T-helper 9 cell (primary cell): ENCODE measurements around the gene KLHL21.
"Not testable (repeated sequence)": the region's sequence is repeated elsewhere in the genome, so short reads cannot be mapped to it uniquely, and the experiment has no call there.

Experiments
- DNase-seq: peaks from one replicate; pipeline ENCODE4 v3.0.0-alpha.2; 2020

Gene KLHL21

DNA sequence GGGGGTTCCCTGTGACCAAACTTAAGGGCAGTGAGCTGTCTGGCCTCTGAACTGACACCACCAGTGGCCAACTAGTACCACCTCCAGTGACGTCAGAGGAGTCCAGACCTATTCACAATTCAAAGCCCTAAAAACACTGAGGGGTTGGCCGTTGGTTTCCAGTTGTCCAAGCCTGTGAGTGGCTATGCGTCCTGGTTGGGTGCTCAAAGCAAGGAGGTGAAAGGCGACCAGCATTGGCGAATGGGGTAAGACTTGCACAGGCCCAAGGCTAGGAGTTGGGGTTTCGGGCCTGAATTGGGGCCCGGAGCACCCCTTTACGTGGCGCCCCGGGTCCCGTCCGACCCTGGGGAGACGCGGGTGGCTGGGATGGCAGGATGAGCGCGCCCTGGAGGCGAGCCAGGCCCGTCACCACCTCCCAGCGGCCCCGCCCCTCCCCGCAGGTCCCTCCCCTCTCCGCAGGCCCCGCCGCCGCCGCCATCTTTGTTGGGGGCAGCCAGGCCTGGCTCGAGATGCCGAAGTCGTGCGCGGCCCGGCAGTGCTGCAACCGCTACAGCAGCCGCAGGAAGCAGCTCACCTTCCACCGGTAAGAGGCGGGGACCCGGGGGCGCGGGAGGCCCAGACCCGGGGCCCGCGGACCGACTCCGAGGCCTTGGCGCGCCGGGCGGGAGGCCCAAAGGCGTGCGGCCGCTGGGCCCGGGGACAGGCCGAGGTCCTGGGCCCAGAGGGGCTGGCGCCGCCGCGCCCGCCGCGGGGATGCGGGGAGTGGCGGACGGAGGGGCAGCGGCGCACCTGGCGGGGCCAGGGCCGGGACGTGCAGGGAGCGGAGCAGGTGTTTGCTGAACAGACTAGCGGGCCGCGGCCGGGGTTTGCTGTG is 22.3 kb upstream of the KLHL21 start, which contains the start of gene THAP3:
THAP3 (plus strand) TSS at position 159 of the 874 bp plus-strand sequence; CDS start at position 510, 351 bp downstream.
- peak; percentile 95 for DNase-seq

DNA sequence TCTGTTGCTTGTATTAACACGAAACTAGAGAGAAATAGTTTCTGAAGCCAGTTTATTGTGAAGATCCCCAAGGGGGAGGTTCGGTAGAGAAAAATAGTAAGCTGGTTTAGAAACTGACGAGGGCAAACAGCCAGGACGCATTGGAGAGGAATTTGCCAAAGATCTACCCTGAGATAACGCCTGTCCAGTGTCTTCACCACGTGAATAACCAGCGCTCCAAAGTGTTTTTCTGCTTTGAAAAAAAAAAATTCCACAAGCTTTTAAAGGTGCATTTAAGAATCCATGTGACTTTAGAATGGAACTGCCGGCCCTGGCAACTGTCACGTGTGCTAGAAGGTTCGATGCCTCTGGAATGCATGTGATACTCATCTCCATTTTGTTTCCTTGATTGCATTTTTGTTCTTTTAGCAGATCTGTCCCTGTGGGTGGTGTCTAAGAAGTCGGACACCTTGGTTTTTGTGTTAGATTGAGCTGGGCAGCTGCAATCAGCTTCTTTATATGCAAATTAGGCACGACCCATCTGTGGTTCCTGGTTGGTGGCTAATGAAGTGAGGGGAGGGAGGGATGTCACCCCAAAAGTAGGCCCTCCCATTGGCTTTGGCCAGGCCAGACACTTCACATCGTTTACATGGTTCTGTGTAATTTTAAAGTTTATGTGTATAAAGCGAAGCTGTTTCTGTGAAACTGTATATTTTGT is 20.7 kb upstream of the KLHL21 start:
- DNase-seq: no peak

DNA sequence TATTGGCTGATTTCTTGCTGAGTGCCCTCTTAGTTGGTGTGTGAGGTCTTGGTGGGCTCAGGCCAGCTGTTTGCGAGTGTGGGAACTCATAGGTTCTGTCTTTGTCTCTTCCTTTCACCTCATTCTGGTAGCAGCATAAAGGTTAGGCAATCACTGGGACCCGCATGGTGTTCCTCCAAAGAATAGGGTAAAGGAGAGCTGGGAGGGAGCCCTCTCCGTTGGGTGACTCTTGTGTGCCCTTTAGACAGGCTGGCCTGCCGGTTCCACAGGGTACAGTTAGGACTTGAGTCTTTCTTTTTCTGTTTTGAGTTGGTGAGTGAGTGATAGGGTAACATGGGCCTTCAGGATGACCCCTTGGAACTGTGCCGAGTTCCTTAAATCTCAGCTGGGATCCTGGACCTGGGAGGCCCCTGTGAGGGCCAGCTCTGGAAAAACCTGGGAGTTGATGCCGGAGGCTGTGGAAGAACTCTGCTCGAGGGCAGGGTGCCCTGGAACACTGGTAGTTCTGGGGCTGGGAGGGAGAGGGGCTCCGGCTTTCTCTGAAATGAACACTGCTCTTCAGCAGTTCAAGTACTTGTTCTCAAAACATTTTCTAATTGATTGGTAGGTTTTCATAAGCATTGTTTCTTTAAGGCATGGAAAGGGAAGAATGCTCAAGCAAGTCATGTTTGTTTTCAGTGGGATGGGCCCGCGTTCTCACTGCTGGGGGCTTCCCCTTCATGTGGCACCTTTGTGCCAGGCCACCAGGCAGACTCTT is 19.9 kb upstream of the KLHL21 start:
- DNase-seq: no peak

DNA sequence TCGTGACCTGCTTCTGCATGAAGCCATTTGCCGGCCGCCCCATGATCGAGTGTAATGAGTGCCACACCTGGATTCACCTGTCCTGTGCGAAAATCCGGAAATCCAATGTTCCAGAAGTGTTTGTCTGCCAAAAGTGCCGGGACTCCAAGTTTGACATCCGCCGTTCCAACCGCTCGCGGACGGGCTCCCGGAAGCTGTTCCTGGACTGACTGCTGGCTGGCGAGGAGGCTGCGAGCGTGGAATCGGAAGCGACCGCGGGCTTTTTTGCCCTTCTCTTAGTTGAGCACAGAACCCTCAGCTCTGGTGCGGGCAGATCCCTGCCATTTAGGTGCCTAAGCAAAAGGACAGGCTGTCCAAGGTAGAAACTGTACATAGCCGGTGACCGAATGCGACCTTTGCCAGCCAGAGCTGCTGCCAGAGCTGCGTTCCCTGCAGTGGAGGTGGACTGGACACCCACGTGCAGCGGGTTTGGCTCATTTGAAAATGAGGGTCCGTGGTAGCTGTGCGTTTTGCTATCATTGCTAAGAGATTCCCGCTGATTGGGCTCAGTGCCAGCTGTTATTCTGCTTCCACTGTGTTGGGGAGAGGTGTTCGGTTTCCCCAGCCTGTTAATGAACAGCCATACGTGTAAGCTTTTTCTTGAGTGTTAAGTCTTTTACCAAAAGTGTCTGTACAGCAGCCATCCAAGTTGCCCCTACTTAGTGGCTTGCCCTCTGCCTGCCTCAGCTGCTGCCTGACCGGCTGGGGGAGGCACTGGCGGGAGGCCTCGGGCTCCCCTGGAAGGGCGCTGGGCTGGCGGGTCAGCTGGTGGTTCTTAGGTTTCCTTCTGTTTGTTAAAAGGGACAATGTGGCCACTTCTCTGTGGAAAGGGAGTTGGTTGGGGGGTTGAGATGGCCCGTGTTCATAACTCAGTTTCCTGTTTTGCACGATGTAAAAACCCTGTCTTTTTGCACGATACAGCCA is 19.0 kb upstream of the KLHL21 start:
- DNase-seq: no peak

DNA sequence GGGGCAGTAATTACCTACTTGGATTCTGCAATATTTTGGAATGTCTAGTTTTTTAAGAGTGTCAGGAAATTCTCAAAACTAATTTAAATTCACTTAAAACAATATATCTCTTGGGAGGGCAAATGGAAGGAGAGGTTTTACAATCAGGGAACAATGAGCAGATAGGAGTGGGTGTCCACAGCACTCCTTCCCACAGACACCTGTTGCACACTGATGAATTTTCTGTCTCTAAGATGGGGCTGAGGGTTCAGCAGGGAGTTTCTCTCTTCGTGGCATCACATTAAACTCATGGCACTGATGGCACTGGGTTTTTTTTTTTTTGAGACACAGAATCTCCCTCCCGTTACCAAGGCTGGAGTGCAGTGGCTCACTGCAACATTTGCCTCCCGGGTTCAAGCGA is 16.4 kb upstream of the KLHL21 start:
- no peak for DNase-seq

DNA sequence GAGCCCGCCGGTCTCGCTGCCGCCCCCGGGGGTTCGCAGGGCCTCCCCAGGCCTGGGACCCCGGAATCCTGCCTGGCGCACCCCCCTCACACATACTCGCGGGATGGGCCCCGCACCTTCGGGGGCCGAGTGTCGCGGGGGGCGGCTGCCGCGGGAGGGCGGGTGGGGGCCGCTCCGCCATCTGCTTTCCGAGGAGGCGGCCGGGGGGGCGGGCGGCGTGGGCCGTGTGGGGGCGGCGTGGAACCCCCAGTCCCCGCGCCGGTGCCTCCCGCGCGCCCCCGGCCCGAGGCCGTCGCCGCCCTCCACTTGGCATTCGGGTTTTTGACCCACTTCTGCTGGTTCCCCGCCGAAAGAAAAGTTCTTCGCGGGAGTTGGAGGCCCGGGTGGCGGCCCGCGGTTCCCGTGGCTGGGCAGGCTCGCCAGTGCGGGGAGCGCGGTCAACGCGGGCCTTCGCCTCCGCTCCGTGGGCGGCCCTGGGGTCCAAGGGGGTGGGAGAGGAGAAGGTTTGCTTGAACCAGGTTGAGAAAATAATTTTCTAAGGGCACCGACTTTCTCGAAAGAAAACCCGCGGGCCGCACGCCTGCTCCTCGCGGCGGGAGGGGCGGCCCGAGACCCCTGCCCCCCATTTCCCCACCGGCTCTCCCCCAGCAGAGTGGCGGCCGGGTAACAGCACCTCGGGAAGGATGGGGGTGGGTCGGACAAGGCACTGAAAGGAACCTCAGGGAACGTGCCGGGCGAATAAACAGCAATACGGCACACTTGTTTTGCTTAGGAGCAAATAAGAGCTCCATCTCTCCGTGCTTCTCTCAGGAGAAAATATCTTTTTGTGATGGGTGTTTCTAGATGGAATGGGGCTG is 12.5 kb upstream of the KLHL21 start:
- no peak for DNase-seq

DNA sequence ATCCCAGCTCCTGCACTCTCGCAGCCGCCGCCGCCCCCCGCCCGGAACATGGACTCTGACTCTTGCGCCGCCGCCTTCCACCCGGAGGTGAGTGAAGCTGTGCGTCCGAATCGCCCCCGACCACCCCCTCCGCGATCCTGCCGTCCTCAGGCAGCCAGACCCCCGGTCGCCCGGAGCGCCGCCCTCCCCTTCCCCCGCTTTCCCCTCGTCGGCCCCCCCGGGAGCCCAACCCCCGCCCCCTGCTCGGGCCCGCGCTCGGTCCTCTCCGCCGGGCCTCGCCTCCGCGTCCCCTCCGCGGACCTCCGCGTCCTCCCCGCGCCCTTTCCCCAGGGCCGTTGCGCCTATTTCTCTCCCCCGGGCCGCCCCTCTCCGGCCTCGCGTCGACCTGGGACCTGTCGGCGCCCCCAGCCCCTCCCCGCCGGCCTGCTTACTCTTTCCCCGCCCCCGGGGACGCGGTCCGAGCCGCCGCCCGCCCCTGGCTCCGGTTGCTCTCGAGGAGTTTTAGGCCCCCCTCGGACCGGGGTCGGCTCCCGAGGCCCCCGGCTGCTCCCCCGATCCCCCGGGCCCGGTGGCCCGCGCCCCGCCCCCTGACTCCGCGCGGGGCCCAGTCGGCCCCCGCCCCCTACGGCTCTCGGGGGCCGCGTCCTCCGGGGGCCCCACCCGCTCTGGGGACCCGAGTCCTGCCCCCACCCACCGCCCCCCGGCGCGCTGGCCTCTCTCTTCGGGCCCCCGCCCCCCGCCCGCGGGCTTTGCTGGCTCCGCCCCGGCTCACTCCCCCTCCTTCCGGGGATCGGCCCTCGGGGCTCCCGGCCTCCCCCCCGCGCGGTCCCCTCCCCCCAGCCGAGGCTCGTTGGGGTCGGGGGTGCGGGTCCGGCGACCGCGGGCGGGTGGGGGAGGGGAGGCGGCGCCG is 11.6 kb upstream of the KLHL21 start:
- DNase-seq: peak; percentile 47

DNA sequence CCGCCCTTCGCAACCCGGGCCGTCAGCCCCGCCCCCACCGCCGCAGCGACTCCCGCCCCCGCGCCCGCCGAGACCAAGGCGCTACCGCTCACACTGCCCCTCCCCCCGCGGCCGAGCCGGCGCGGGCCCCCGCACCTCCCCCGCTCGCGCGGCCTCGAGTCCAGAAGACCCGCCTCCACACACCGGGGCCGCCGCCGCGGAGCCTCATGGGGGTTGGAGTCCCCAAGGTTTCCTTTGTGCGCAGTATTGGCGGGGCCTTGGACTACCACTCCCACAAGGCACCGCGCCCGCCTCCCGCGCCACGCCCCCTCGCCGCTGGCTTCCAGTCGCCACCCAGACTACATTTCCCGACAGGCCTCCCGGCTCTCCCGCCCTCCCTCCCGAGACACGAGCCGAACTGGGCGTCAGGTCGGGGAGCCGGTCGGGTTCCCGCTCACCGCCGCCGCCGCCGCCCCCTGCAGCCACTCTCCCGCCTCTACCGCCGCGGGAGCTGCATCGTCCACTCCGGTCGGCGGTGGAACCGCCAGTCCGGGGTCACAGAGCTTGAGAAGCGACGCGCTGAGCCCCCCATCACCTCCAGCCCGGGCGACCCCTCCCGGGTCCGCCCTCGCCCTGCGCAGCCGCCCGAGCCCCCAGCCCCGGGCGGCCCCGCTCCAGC is 10.8 kb upstream of the KLHL21 start, which contains the start of gene PHF13:
PHF13 (plus strand) TSS at position 371 of the 658 bp plus-strand sequence. CDS start 336 bp downstream, outside the sequence.
- DNase-seq: peak; percentile 99

DNA sequence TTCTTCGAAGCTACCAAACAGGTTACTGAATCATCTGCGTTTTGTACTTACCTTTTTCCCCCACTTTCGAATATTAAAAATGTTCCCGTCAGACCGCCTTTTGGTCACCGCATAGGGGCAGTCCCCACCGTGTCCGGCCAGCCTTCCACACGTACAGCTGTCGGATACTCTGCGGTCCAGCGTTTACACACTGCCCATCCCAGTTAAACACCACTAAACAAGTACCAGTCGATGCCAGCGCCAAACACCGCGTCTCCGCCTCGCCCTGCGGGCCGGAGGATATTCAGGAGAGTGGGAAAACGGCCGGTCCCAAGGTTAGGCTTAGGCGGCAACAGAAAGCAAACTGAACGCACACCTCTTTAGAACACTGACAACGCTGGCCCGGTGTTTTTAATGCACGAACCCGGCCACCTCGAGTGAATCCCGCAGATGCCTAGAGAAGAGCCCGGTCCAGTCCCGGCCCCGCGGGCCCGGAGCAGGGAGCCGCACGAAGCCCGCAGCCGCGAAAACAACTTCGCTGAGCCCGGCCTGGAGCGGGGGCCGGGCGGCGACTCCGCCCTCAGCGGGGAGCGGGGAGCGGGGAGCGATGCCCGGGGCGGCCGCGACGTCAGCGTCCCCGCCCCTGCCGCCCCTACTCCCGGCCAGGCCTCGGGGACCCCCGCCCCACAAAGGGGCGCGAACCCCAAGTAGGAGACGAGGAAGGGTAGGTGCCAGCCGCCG is 10.1 kb upstream of the KLHL21 start:
- DNase-seq: peak; percentile 27

DNA sequence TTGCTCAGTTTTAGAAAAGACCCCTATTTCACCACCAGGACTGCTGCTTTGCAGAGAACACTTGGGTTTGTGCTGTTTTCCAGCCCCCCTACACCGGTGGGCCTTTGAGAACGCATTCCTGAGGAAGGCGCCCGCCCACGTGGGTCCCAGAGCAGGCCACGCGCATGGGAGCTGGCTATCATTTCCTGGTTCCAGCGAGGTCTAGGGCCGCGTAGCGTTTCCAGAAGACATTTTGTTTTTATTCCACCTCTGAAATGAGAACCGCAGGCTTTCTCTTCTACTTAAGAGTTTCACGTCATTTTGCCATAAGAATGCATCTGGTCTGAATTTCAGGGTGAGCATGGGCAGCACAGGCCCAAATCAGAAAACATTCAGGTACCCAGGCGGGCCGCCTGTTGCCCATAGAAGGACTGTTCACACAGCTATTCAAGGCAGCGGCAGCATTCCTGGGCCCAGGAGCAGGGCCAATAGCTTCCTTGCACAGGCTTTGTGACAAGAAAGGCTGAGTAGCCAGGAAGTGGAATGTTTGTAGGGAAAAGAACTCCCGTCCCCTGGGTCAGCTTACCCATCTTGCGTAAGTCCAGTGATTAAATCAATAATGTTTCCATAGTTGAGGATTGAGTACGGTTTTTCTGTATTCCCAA is 1.4 kb upstream of the KLHL21 start:
- no peak for DNase-seq

DNA sequence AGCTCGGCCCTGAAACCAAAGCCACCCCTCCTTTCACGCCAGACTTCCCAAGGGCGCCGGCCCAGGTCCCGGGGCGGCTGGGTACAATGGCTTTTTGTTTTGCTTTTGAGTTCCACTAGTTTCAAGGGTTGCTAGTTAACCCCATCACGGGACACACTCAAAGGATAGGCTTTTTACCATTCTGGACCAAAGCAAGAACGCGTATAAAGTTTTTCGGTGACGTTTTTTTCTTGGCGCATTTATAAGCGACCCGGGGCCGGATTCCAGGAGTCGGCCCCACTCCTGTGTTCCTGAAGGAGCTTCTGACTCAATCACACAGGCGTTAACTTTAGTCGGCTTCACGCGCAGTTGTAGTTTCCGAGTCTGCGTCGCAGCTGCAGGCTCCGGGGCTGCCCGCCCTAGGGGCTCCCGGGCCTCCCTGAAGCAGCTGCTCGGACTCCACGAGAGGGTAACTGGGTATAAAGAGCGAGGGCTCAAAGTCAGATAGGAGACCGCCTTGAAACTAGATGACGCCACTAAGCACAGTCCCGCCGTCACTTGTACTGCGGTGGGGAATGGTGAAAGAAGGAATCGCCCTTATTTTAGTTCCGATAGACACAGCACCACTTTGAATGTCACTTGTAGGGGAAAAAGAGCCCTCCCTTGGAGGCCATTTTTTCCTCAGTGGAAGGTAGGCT is 707 bp upstream of the KLHL21 start:
- DNase-seq: peak; percentile 32

DNA sequence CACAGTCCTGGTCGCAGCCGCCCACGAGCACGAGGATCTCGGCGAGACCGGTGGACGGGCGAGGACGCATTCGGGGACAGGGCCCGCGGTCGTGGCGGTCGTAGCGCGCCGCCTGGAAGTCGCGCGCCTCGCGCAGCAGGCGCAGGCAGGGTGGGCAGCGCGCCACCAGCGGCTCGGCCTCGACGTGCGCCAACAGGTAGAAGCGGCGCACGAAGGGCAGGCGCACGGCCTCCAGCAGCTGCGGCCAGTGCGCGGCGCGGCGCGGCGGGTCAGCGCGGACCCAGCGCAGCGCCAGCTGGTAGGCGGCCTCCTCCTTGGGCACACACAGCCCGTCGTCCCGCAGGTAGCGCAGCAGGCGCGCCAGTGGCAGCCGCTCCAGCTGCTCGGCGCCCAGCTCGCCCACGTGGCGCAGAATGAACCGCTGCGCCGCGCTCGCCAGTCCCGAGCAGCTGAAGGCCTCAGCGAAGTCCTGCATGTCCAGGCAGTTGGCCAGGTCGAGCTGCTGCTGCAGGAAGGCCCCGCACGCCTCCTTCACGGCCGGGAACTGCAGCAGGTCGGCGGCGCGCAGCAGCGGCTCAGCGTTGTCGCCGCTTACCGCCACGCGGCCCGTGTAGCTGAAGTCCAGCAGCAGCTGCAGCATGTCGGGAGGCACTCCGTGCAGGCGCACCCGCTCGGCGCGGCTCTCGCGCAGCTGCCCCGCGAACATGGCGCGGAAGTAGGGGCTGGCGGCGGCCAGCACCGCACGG is 573 bp downstream of the KLHL21 start:
- DNase-seq: no peak

DNA sequence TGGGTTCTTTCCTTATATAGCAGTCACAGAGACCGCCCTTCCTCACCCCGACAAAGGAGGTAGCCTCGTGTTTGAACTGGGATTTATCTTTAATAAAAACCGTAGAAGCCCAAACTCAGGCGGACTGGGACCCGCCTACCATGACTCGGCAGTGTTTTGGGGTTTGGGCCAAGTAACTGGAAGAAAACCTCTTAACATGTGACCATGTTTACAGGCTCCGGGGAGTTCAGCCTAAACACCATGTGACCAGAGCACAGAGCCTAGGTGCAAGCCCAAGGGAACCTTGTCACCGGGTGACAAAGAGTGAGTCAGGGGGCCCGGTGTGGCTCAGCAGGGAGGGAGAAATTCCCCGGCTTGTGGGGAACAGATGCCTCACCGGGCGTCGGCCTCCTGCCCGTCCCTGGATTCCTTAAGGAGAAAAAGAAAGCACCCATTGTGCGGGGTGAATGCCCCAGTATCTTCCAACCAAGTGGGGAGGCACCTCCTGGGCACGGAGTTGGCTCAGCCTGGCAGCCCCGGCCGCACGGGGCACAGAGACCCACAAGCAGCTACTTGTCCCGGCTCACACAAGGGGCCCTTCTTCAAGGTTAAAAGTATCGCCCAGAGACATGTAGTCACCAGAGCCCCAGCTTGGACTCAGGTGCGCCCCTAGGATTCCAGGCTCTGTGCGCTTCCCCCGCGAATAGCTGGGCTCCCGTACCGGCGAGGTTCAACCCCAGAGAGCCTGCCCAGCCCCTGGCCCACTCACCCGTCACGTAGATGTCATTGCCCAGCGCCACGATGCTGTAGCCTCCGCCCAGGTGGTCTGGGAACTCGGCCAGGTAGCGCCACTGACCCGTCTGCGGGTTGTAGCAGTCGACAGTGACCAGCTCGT is 1.4 kb downstream of the KLHL21 start:
- DNase-seq: peak; percentile 66

DNA sequence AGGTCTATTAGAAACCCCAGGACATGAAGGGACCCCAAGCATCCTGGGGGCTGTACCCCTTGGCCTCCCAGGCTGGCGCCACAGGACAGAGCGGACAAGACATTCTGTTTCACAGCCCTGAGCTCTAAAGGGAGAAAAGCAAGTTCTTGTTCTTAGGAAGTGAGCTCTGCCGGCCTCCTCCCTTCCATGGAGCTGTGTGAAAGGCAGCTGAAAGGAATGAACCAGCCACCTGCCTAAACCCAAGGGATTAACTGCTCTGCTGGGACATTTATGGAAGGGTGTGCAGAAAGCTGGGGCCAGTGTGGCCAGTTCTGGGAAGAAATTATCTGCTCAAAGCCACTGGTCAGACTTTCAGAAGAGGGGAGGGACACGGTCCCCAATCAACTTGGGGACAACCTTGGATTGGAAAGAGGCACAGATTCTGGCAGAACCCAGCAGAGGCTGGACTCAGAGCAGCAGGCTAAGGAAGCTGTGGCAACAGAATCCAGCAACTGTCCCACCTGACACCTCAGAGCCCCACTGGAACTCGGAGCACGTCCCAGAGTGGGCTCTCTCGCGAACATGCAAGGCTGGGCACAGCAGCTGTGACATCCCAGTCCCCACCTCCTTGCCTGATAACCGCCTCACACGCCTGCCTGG is 2.1 kb downstream of the KLHL21 start:
- DNase-seq: peak; percentile 17

DNA sequence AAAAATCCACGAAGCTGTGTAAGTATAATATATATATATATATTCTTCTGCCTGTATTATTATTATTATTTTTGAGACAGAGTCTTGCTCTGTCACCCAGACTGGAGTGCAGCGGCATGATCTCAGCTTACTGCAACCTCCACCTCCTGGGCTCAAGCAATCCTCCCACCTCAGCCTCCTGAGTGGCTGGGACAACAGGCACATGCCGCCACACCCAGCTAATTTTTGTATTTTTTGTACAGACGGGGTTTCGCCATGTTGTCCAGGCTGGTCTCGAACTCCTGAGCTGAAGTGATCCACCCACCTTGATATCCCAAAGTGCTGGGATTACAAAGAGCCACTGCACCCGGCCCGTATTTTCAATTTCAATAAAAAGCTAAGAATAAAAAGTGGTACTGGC is 2.7 kb downstream of the KLHL21 start:
- DNase-seq: not testable (repeated sequence)
